Upper lobe of right lung (tissue), 1 donor: ENCODE results near the gene SARDH. TPM values are rescaled to one million over a fixed set of nuclear protein-coding genes. Genes with fewer than 3 reads are reported as not detected.

Source experiments
- ATAC-seq: fragments of 200-7000 bp; cut with Tn5 transposase; one replicate; pipeline ENCODE4 v1.9.1; 2020; ENCODE audit warnings: mild to moderate bottlenecking, moderate library complexity
- DNase-seq: peaks from one replicate; pipeline ENCODE4 v3.0.0-alpha.2; 2020
- H3K27ac ChIP-seq: fragments of 200-600 bp; one replicate; pipeline ENCODE4 v1.8.0; 2022
- H3K27me3 ChIP-seq: fragments of 200-600 bp; one replicate; pipeline ENCODE4 v1.8.0; 2022; ENCODE audit warnings: mild to moderate bottlenecking
- H3K36me3 ChIP-seq: fragments of 200-600 bp; one replicate; pipeline ENCODE4 v1.8.0; 2022
- H3K4me1 ChIP-seq: fragments of 200-600 bp; one replicate; pipeline ENCODE4 v1.8.0; 2022
- H3K4me3 ChIP-seq: fragments of 200-600 bp; one replicate; pipeline ENCODE4 v1.8.0; 2022; ENCODE audit warnings: mild to moderate bottlenecking
- H3K9me3 ChIP-seq: fragments of 200-600 bp; one replicate; pipeline ENCODE4 v1.8.0; 2022
- intact Hi-C: fragments of 100-400 bp; cut with DNase I; formaldehyde crosslinking; loops from one replicate; pipeline ENCODE4 v1.11.0; 2022
- total RNA-seq: library from RNA; stranded (reverse); fragmentation: NEBNext Ultra II Directional; extraction: Animal tissue kit (Norgen Biotek cat#: 25700); gene quantifications from one replicate; pipeline ENCODE4 v1.2.1, GENCODE V29; 2021
- TF ChIP-seq, protein P1 (sequence below): fragments of 200-600 bp; IDR thresholded peaks from one replicate; pipeline ENCODE4 v1.8.0; 2022; ENCODE audit warnings: antibody characterized with exemption
- donor health status: DM: no; HTN: yes; CAD: no; lungs with severe emphysema.

The SARDH gene
- total RNA-seq, 1 donor from 2014 or later: 6.8 TPM

DNA sequence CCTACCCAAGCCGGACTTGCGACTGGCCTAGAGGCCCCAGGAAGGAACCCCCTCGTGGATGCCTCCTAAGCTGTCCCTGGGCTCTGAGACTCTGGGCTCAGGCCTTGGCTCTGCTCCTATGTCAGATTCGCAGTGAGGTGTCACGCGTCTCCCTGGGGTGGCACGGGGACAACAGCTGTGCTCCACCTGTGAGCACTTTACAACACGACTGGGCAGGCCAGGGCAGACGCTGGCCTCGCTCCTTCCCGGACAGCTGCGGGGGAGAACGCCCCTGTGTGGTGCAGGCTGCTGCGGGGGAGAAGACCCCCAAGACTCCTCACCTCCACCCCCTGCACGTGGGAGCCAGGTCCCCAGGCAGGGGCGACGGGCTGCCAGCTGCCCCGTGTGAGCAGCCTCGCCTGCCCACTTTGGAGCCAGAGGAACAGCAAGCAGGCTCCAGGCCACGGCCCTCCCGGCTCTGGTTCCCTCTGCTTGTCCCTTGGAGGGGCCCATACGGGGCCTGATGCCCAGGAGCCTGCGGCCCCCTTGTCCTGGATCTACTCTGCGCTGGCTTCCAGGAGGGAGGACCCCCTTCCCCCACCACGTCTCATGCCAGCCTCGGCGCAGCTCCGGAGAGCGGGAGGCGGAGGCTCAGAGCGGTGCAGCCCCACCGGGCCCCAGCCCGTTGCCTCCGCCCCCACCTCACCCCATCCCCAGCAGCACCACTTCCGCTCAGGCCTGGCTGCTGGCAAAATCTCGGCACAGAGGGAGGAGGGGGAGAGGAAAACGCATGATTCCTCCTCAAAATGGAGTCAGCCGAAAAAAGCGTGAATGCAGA is 36.0 kb downstream of the SARDH start:
- H3K27ac ChIP-seq: peak overlapping the region; percentile 68
- H3K4me3 ChIP-seq: peak overlapping the region; percentile 28
- DNase-seq: peak; percentile 61
- H3K27me3 ChIP-seq: no peaks in the 10 kb centered on the region
- H3K4me1 ChIP-seq: peaks cover 19% of the 10 kb centered on the region
- TF ChIP-seq, protein P1, sequence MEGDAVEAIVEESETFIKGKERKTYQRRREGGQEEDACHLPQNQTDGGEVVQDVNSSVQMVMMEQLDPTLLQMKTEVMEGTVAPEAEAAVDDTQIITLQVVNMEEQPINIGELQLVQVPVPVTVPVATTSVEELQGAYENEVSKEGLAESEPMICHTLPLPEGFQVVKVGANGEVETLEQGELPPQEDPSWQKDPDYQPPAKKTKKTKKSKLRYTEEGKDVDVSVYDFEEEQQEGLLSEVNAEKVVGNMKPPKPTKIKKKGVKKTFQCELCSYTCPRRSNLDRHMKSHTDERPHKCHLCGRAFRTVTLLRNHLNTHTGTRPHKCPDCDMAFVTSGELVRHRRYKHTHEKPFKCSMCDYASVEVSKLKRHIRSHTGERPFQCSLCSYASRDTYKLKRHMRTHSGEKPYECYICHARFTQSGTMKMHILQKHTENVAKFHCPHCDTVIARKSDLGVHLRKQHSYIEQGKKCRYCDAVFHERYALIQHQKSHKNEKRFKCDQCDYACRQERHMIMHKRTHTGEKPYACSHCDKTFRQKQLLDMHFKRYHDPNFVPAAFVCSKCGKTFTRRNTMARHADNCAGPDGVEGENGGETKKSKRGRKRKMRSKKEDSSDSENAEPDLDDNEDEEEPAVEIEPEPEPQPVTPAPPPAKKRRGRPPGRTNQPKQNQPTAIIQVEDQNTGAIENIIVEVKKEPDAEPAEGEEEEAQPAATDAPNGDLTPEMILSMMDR: no peak
- no peaks in the 10 kb centered on the region for H3K9me3 ChIP-seq
- peak; percentile 55 for ATAC-seq
- H3K36me3 ChIP-seq: no peaks in the 10 kb centered on the region
- intact Hi-C loops: no loop called here

DNA sequence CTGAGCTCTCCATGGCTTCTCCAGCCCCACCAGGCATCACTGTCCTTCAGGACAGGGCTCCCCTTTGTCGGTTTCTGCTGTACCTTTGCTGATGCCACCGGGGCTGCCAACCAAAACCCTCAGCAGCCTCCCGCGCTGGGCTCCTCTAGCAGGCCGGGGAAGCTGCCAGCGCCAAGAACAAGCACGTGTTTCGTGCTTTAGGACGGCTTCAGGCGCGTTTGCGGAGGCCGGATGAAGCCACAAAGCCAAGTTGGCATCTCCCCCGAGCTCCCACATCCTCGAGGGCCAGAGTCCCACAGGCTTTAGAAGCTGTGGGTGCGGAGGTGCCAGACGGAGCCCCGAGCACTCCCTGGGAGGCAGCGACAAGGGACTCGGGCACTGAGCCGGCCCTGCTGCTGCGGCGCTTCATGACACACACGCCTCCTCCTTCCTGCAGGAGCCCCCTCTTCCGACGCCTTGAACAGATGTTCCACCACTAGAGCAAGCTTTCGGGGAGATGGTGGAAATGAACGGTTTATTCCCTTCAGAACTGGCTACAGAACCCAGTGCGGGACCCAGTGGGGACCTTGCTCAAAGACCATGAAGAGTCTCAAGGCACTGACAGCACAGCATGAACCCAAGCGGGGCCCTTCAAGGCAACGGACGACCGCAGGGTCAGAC is 36.7 kb downstream of the SARDH start:
- DNase-seq (peak; percentile 62), ATAC-seq (no peak)
- peak overlapping the region; percentile 30 for H3K27ac ChIP-seq
- no peaks in the 10 kb centered on the region for H3K9me3 ChIP-seq
- no peaks in the 10 kb centered on the region for H3K27me3 ChIP-seq
- no peaks in the 10 kb centered on the region for H3K36me3 ChIP-seq
- H3K4me1 ChIP-seq: peaks cover 13% of the 10 kb centered on the region
- intact Hi-C loops: no loop called here
- TF ChIP-seq, protein P1: no peak
- no peak overlapping the region for H3K4me3 ChIP-seq

DNA sequence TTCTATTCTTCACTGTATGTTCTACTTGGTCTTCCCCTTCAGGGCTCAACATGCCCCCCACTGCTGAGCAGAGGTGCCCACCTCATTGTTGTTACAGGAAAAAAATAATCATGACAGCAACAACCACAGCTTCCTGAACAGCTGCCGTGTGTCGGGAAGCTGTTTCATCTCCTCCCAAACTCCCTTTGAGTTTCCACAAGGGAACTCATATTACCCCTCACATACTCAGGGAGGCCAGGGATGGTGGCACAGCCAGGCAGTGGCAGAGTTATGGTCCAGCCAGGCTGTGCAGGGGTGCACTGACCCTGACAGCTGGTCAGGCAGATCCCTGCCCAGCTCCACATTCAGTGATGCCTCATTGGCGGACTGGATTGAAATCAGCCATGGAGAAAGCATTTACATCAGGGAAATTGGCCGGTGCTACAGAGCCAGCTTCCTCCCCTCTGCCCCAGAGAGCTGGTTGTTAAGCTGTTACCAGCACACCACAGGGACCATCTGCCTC is 37.3 kb downstream of the SARDH start:
- TF ChIP-seq, protein P1: no peak
- DNase-seq (no peak), ATAC-seq (peak; percentile 7)
- peaks cover 13% of the 10 kb centered on the region for H3K4me1 ChIP-seq
- intact Hi-C loops: no loop called here
- no peaks in the 10 kb centered on the region for H3K9me3 ChIP-seq
- H3K27me3 ChIP-seq: no peaks in the 10 kb centered on the region
- H3K36me3 ChIP-seq: no peaks in the 10 kb centered on the region
- H3K27ac ChIP-seq: peak overlapping the region; percentile 30
- no peak overlapping the region for H3K4me3 ChIP-seq

DNA sequence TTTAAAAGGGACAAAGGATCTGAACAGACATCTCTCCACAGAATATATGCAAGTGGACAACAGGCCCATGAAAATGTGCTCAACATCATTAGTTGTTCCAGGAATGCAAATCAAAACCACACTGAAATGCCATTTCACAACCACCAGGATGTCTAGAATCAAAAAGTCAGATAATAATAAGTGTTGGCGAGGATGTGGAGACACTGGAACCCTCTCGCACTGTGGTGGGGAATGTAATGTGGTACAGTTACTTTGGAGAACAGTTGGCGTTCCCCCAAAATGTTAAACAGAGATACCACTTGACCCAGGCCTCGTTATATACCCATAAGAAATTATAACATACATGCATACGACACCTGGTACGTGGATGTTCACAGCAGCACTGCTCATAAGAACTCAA is 38.6 kb downstream of the SARDH start:
- no peaks in the 10 kb centered on the region for H3K9me3 ChIP-seq
- H3K27ac ChIP-seq: no peak overlapping the region
- H3K4me1 ChIP-seq: peaks cover 13% of the 10 kb centered on the region
- intact Hi-C loops: no loop called here
- no peaks in the 10 kb centered on the region for H3K36me3 ChIP-seq
- DNase-seq (no peak), ATAC-seq (no peak)
- no peak overlapping the region for H3K4me3 ChIP-seq
- no peaks in the 10 kb centered on the region for H3K27me3 ChIP-seq
- TF ChIP-seq, protein P1: no peak

DNA sequence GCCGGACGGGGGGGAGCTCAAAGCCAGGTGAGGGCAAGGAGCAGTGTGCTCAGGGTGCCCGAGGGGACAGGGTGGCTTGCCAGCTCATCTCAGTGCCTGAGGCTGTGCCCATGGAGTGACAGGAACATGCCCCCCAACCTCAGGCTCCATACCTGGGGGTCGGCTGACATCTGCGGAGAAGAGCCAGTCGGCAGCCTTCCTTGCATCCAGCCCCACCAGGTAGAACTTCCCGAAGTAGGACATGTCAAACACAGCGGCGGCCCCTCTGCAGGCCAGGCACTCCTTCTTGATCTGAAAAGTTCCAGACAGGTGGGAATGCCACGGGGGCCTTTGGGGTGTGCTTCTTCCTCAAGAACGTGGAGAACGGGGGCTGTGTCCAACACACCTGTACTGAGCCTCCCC is 42.1 kb downstream of the SARDH start:
- no peak for ATAC-seq
- TF ChIP-seq, protein P1: no peak
- intact Hi-C loops: no loop called here
- no peak for DNase-seq
- Histone ChIP-seq H3K27ac (no peak overlapping the region), H3K9me3 (no peaks in the 10 kb centered on the region), H3K36me3 (no peaks in the 10 kb centered on the region), H3K27me3 (no peaks in the 10 kb centered on the region), H3K4me3 (no peak overlapping the region), H3K4me1 (peaks cover 4% of the 10 kb centered on the region)
